NCI-H187 treated with DMSO at 0.1 percent for 48 hours (cell line): ENCODE measurements around the gene PAQR5.
"Not testable (repeated sequence)": the region's sequence is repeated elsewhere in the genome, so short reads cannot be mapped to it uniquely, and the experiment has no call there.

Source experiments
- DNase-seq: peaks from one replicate; lab custom pipeline; 2025; lab: John Stamatoyannopoulos, UW

The PAQR5 gene

GRCh38 chr15:69298697-69299441, at the start of gene PAQR5:
Gene PAQR5 (plus strand): TSS chr15:69298912. CDS start chr15:69360081, 61,169 bp downstream.
- no peak for DNase-seq

GRCh38 chr15:69253156-69253555, 45.6 kb upstream of the PAQR5 start:
- DNase-seq: no peak

GRCh38 chr15:69265347-69265955, 33.3 kb upstream of the PAQR5 start:
- no peak for DNase-seq

- no peak for DNase-seq
Measured at GRCh38 chr15:69271217-69271616, 27.5 kb upstream of the PAQR5 start.

- DNase-seq: no peak
Measured at GRCh38 chr15:69272139-69272538, 26.6 kb upstream of the PAQR5 start.

GRCh38 chr15:69272891-69273290, 25.8 kb upstream of the PAQR5 start:
- no peak for DNase-seq

- DNase-seq: no peak
Measured at GRCh38 chr15:69275074-69275670, 23.5 kb upstream of the PAQR5 start.

- no peak for DNase-seq
Measured at GRCh38 chr15:69275933-69276560, 22.7 kb upstream of the PAQR5 start.

GRCh38 chr15:69277316-69277715, 21.4 kb upstream of the PAQR5 start:
- DNase-seq: no peak

GRCh38 chr15:69279636-69280035, 19.1 kb upstream of the PAQR5 start:
- no peak for DNase-seq

GRCh38 chr15:69280783-69281182, 17.9 kb upstream of the PAQR5 start:
- no peak for DNase-seq

GRCh38 chr15:69282104-69282743, 16.5 kb upstream of the PAQR5 start:
- DNase-seq: no peak

GRCh38 chr15:69285834-69286233, 12.9 kb upstream of the PAQR5 start:
- DNase-seq: no peak

GRCh38 chr15:69288011-69288410, 10.7 kb upstream of the PAQR5 start:
- DNase-seq: no peak

- DNase-seq: no peak
Measured at GRCh38 chr15:69288531-69289341, 10.0 kb upstream of the PAQR5 start.

- no peak for DNase-seq
Measured at GRCh38 chr15:69289342-69290146, 9.2 kb upstream of the PAQR5 start.

- DNase-seq: no peak
Measured at GRCh38 chr15:69290346-69291164, 8.2 kb upstream of the PAQR5 start.

- not testable (repeated sequence) for DNase-seq
Measured at GRCh38 chr15:69291651-69292050, 7.1 kb upstream of the PAQR5 start.

GRCh38 chr15:69292826-69293420, 5.8 kb upstream of the PAQR5 start:
- DNase-seq: no peak
